HL-60 (cell line): ENCODE data around the gene TEX22.

ENCODE experiments used
- DNase-seq, 2 experiments: peaks; one replicate each; pipeline ENCODE4 v3.0.0-alpha.2; 2010 to 2020; ENCODE audit warnings: low read depth in 1 of 2, low spot score in 1 of 2
- H3K27ac ChIP-seq: fragments of 250-450 bp; sonication (Bioruptor Pico); replicated peaks from 2 replicates; pipeline ENCODE4 v1.5.1; 2020; ENCODE audit warnings: mild to moderate bottlenecking, moderate library complexity
- H3K27me3 ChIP-seq: fragments of 250-450 bp; sonication (Bioruptor Pico); 2 replicates; pipeline ENCODE4 v1.5.1; 2021; ENCODE audit warnings: mild to moderate bottlenecking, moderate library complexity; ENCODE audit not compliant: insufficient read depth, poor library complexity, severe bottlenecking
- H3K4me3 ChIP-seq: replicated peaks from 2 replicates; pipeline ENCODE4 v1.5.1; 2011; ENCODE audit warnings: mild to moderate bottlenecking, control low read depth, low read length; ENCODE audit not compliant: insufficient read depth
- GABPA ChIP-seq: IDR thresholded peaks from 2 replicates; pipeline ENCODE4 v1.6.1; 2012; ENCODE audit warnings: low read depth
- POLR2AphosphoS5 ChIP-seq: IDR thresholded peaks from 2 replicates; pipeline ENCODE4 v1.6.1; 2012; ENCODE audit warnings: low read depth
- SPI1 ChIP-seq: IDR thresholded peaks from 2 replicates; pipeline ENCODE4 v1.6.1; 2012; ENCODE audit warnings: low read depth, mild to moderate bottlenecking, borderline replicate concordance
- TF ChIP-seq, protein P1 (sequence below): IDR thresholded peaks from one replicate; pipeline ENCODE4 v1.5.1; 2011; ENCODE audit warnings: low read length, control low read depth, inconsistent platforms; ENCODE audit not compliant: insufficient read depth
- TF ChIP-seq, protein P2 (sequence below): IDR thresholded peaks from 2 replicates; pipeline ENCODE4 v1.6.1; 2012; ENCODE audit warnings: low read depth; ENCODE audit not compliant: insufficient replicate concordance

The TEX22 gene

DNA sequence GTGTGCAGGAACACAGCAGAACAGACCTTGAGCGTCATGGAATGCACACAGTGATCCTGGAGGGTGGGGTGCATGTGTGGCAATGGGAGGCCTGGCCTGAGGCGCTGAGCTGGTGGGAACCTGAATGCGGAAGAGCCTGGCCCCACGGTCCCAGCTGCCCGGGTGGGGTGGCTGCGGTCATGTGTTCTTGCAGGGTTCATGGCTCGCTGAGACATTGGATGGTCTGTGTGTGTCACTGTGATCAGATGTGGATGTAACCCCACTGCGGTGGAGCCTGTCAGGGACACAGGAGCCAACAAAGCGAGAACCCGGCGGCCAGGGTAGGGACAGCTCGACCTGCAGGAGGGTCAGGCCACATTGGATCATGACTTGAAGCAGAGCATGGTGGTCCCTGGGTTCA lies 44.5 kb downstream of the TEX22 start:
- Histone ChIP-seq H3K4me3 (no peak overlapping the region), H3K27me3 (no peaks in the 10 kb centered on the region), H3K27ac (no peak overlapping the region)
- TF ChIP-seq, protein P1, sequence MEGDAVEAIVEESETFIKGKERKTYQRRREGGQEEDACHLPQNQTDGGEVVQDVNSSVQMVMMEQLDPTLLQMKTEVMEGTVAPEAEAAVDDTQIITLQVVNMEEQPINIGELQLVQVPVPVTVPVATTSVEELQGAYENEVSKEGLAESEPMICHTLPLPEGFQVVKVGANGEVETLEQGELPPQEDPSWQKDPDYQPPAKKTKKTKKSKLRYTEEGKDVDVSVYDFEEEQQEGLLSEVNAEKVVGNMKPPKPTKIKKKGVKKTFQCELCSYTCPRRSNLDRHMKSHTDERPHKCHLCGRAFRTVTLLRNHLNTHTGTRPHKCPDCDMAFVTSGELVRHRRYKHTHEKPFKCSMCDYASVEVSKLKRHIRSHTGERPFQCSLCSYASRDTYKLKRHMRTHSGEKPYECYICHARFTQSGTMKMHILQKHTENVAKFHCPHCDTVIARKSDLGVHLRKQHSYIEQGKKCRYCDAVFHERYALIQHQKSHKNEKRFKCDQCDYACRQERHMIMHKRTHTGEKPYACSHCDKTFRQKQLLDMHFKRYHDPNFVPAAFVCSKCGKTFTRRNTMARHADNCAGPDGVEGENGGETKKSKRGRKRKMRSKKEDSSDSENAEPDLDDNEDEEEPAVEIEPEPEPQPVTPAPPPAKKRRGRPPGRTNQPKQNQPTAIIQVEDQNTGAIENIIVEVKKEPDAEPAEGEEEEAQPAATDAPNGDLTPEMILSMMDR: no peak
- no peak for TF ChIP-seq POLR2AphosphoS5
- TF ChIP-seq GABPA: no peak
- TF ChIP-seq SPI1: no peak
- TF ChIP-seq, protein P2, sequence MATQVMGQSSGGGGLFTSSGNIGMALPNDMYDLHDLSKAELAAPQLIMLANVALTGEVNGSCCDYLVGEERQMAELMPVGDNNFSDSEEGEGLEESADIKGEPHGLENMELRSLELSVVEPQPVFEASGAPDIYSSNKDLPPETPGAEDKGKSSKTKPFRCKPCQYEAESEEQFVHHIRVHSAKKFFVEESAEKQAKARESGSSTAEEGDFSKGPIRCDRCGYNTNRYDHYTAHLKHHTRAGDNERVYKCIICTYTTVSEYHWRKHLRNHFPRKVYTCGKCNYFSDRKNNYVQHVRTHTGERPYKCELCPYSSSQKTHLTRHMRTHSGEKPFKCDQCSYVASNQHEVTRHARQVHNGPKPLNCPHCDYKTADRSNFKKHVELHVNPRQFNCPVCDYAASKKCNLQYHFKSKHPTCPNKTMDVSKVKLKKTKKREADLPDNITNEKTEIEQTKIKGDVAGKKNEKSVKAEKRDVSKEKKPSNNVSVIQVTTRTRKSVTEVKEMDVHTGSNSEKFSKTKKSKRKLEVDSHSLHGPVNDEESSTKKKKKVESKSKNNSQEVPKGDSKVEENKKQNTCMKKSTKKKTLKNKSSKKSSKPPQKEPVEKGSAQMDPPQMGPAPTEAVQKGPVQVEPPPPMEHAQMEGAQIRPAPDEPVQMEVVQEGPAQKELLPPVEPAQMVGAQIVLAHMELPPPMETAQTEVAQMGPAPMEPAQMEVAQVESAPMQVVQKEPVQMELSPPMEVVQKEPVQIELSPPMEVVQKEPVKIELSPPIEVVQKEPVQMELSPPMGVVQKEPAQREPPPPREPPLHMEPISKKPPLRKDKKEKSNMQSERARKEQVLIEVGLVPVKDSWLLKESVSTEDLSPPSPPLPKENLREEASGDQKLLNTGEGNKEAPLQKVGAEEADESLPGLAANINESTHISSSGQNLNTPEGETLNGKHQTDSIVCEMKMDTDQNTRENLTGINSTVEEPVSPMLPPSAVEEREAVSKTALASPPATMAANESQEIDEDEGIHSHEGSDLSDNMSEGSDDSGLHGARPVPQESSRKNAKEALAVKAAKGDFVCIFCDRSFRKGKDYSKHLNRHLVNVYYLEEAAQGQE: no peak
- DNase-seq: no peak

DNA sequence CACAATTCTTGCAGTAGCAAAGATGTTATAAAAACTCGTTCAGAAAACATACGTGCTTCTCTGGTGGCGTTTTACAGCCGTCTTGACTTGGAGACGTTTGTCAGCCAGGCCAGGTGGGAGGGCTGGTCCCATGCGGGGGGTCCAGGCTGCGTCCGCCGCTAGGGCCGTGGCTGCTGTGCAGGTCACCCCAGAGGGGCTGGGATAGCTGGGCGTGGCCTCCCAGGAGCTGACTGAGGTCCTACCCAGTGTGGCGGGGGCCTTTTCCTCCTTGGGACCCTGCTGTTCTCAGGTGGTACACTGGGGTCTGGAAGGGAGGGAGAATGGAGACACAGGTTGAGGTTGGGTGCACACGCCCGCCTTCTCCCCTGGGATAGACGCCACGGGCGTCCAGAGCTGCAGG lies 46.5 kb downstream of the TEX22 start:
- TF ChIP-seq GABPA (no peak), SPI1 (no peak), POLR2AphosphoS5 (no peak)
- TF ChIP-seq, protein P2: no peak
- TF ChIP-seq, protein P1: no peak
- DNase-seq: no peak
- no peak overlapping the region for H3K27ac ChIP-seq
- H3K4me3 ChIP-seq: no peak overlapping the region
- no peaks in the 10 kb centered on the region for H3K27me3 ChIP-seq

DNA sequence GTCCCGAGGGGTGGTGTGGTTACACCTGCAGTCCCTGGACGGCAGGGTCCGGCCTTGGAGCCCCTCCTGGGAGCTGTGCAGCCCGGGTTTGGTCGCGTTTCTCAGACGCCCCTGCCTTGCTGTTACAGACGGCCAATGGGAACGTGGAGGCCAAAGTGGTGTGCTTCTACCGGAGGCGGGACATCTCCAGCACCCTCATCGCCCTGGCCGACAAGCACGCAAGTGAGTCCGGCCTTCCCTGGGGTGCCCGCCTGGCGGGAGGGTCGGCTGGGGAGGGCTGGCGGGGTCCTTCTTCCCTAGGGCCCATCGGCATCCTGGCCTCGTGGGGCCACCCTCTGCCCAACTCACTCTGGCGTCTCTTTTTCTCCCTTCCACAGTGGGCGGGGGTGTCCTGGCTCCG lies 47.0 kb downstream of the TEX22 start:
- no peaks in the 10 kb centered on the region for H3K27me3 ChIP-seq
- DNase-seq: no peak
- no peak for TF ChIP-seq POLR2AphosphoS5
- TF ChIP-seq, protein P2: no peak
- TF ChIP-seq GABPA: no peak
- TF ChIP-seq SPI1: no peak
- TF ChIP-seq, protein P1: no peak
- no peak overlapping the region for H3K27ac ChIP-seq
- H3K4me3 ChIP-seq: no peak overlapping the region
